Spleen (tissue), 7 donors: ENCODE measurements around the gene ETV6.

ENCODE experiments used
- POLR2A ChIP-seq, 3 donors: fragments of 450-650 bp; IDR thresholded peaks; one replicate each; pipeline ENCODE4 v1.5.1; 2017; ENCODE audit warnings: antibody characterized with exemption in 3 of 3, mild to moderate bottlenecking in 1 of 3
- TF ChIP-seq, protein P1 (sequence below), 11 experiments: fragments of 200-600 bp in 7 of 11; fragments of 450-650 bp in 4 of 11; sonication (generic) in 4 of 11; IDR thresholded peaks in 8 of 11; conservative IDR thresholded peaks in 3 of 11; 1 replicate in 7 of 11; 2 replicates in 4 of 11; pipeline versions ENCODE4 v1.4.0 to v1.8.0; 2016 to 2021; ENCODE audit warnings: antibody characterized with exemption in 11 of 11, inconsistent platforms in 4 of 11, mild to moderate bottlenecking in 1 of 11
- donor health status: DM: no; HTN: no; CAD: no; lungs with moderate emphysema.
- donor health status: DM: no; HTN: no; CAD: no.
- donor health status: DM: no; HTN: no; CAD: no.

DNA sequence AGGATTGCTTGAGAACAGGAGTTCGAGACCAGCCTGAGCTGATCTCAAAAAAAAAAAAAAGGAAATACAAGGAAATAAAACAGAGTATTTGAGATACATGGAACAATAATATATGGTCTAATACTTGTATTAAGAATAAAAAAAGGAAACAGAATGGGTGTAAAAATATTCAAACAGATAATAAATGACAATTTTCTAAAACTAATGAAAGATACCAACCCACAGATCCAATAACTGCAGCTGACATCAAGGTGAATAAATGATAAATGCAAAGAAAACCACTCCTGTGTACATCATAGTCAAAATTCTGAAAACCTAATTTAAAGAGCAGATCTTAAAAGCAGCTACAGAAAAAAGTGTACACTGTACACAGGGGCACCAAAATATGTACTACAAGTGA lies 4.1 kb upstream of the ETV6 start:
- TF ChIP-seq, protein P1, sequence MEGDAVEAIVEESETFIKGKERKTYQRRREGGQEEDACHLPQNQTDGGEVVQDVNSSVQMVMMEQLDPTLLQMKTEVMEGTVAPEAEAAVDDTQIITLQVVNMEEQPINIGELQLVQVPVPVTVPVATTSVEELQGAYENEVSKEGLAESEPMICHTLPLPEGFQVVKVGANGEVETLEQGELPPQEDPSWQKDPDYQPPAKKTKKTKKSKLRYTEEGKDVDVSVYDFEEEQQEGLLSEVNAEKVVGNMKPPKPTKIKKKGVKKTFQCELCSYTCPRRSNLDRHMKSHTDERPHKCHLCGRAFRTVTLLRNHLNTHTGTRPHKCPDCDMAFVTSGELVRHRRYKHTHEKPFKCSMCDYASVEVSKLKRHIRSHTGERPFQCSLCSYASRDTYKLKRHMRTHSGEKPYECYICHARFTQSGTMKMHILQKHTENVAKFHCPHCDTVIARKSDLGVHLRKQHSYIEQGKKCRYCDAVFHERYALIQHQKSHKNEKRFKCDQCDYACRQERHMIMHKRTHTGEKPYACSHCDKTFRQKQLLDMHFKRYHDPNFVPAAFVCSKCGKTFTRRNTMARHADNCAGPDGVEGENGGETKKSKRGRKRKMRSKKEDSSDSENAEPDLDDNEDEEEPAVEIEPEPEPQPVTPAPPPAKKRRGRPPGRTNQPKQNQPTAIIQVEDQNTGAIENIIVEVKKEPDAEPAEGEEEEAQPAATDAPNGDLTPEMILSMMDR (IDR thresholded peaks at IDR 0.05 in 8 of 11, conservative IDR thresholded peaks at IDR 0.05 in 3 of 11) = no peak
- TF ChIP-seq POLR2A (IDR thresholded peaks at IDR 0.05) = no peak
